Erythroblast (primary cell): ENCODE results near the gene PDLIM7.

Experiments used
- GATA1 ChIP-seq: IDR thresholded peaks from 2 replicates; pipeline ENCODE4 v1.6.1; 2011; ENCODE audit warnings: low read depth, mild to moderate bottlenecking, control low read depth, low read length, moderate library complexity
- POLR2A ChIP-seq: IDR thresholded peaks from 2 replicates; pipeline ENCODE4 v1.6.1; 2011; ENCODE audit warnings: mild to moderate bottlenecking, low read length

DNA sequence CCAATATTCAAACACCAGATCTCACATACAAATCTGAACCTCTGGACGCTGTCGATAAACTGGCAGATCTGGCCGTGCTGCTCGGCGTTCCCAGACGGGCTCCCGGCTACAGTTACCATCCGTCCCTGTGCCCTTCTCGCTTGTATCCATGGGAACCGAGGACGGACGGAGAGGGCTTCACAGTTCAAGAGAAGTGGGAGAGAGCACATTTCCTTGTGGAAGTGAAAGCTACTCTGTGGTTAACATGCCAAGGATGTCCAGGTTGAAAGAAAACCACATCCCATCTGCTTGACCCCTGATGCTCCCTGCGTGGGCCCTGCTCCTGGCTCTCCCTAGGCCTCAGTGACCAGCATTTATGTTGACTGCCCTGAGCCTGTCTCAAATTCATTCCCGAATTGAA lies 17.6 kb downstream of the PDLIM7 start:
- TF ChIP-seq POLR2A: no peak
- no peak for TF ChIP-seq GATA1
